GM12891 (cell line): ENCODE measurements around the gene CCDC47.

Experiments used
- POLR2A ChIP-seq: IDR thresholded peaks from 2 replicates; pipeline ENCODE4 v1.6.1; 2011; ENCODE audit warnings: low read depth, low read length, control low read depth
- POLR2AphosphoS5 ChIP-seq: IDR thresholded peaks from 2 replicates; pipeline ENCODE4 v1.6.1; 2011; ENCODE audit warnings: low read depth, low read length, control low read depth

GRCh38 chr17:63707151-63707550, 66.2 kb downstream of the CCDC47 start:
- TF ChIP-seq POLR2A (no peak), POLR2AphosphoS5 (no peak)
